GM19193 (cell line): ENCODE data around the gene GAP43.

Experiments
- POLR2A ChIP-seq: IDR thresholded peaks from 4 replicates; pipeline ENCODE4 v1.6.1; 2011; ENCODE audit not compliant: insufficient read depth, insufficient read length; ENCODE audit errors: extremely low read depth

The GAP43 gene

GRCh38 chr3:115623044-115623868 is at the start of gene GAP43:
Gene GAP43, plus strand, starts transcription at chr3:115623510. Its CDS starts 180 bp downstream, at chr3:115623690.
- TF ChIP-seq POLR2A, result no peak

- TF ChIP-seq POLR2A, result no peak
These were observed 46.9 kb upstream of the GAP43 start for GRCh38 chr3:115576325-115576875.

GRCh38 chr3:115577000-115577399 is 46.3 kb upstream of the GAP43 start:
- TF ChIP-seq POLR2A, result no peak

GRCh38 chr3:115578331-115578730 is 45.0 kb upstream of the GAP43 start:
- no peak for TF ChIP-seq POLR2A

- no peak for TF ChIP-seq POLR2A
These were observed 42.7 kb upstream of the GAP43 start for GRCh38 chr3:115580566-115580965.

GRCh38 chr3:115581362-115582135 is 41.8 kb upstream of the GAP43 start:
- no peak for TF ChIP-seq POLR2A

- no peak for TF ChIP-seq POLR2A
These were observed 34.9 kb upstream of the GAP43 start for GRCh38 chr3:115588201-115589115.

GRCh38 chr3:115590873-115591272 is 32.4 kb upstream of the GAP43 start:
- TF ChIP-seq POLR2A, result no peak

GRCh38 chr3:115595611-115596275 is 27.6 kb upstream of the GAP43 start:
- TF ChIP-seq POLR2A, result no peak

- no peak for TF ChIP-seq POLR2A
These were observed 25.1 kb upstream of the GAP43 start for GRCh38 chr3:115598216-115598615.

- TF ChIP-seq POLR2A, result no peak
These were observed 21.1 kb upstream of the GAP43 start for GRCh38 chr3:115602194-115602593.

GRCh38 chr3:115611630-115612029 is 11.7 kb upstream of the GAP43 start:
- TF ChIP-seq POLR2A, result no peak

- TF ChIP-seq POLR2A, result no peak
These were observed 8.1 kb upstream of the GAP43 start for GRCh38 chr3:115615001-115615814.
